Stomach (tissue), 9 donors: ENCODE measurements around the gene SMARCA4. TPM values are rescaled to one million over a fixed set of nuclear protein-coding genes. Genes with fewer than 3 reads are reported as not detected.
"Not testable (repeated sequence)": the region's sequence is repeated elsewhere in the genome, so short reads cannot be mapped to it uniquely, and the experiment has no call there.

ENCODE experiments used
- DNase-seq, 2 donors: peaks; one replicate each; pipeline versions ENCODE4 v3.0.0 to v3.0.0-alpha.2; 2013 to 2019
- H3K27ac ChIP-seq, 5 donors: fragments of 200-600 bp in 4 of 5; sonication (generic) in 4 of 5; one replicate each; pipeline ENCODE4 v1.5.1; 2013 to 2019; ENCODE audit warnings: mild to moderate bottlenecking in 1 of 5, moderate library complexity in 1 of 5
- H3K27me3 ChIP-seq, 3 donors: fragments of 200-600 bp; sonication (generic); one replicate each; pipeline ENCODE4 v1.5.1; 2017 to 2019; ENCODE audit warnings: mixed run types in 1 of 3
- H3K36me3 ChIP-seq, 4 donors: fragments of 200-600 bp; sonication (generic); 1 replicate in 3 of 4; 2 replicates in 1 of 4; pipeline ENCODE4 v1.5.1; 2016 to 2019
- H3K4me1 ChIP-seq, 4 donors: fragments of 200-600 bp; sonication (generic); one replicate each; pipeline ENCODE4 v1.5.1; 2016 to 2019
- H3K4me3 ChIP-seq, 4 donors: fragments of 200-600 bp; sonication (generic) in 3 of 4; one replicate each; pipeline ENCODE4 v1.5.1; 2016 to 2019; ENCODE audit warnings: mild to moderate bottlenecking in 1 of 4
- H3K9me3 ChIP-seq, 4 donors: fragments of 200-600 bp; sonication (generic); one replicate each; pipeline ENCODE4 v1.5.1; 2016 to 2019
- CTCF ChIP-seq, 7 experiments: fragments of 450-650 bp in 4 of 7; fragments of 200-600 bp in 3 of 7; sonication (generic) in 3 of 7; IDR thresholded peaks; one replicate each; pipeline ENCODE4 v1.5.1; 2016 to 2019; ENCODE audit warnings: antibody characterized with exemption in 7 of 7, control low read depth in 2 of 7, mild to moderate bottlenecking in 1 of 7
- EP300 ChIP-seq: sonication (generic); formaldehyde crosslinking; IDR thresholded peaks from one replicate; pipeline ENCODE4 v1.6.1; 2017; ENCODE audit warnings: antibody characterized with exemption
- POLR2A ChIP-seq, 4 donors: fragments of 450-650 bp; IDR thresholded peaks; one replicate each; pipeline ENCODE4 v1.6.1; 2016; ENCODE audit warnings: antibody characterized with exemption in 4 of 4, control low read depth in 2 of 4, mild to moderate bottlenecking in 1 of 4, moderate library complexity in 1 of 4
- POLR2AphosphoS5 ChIP-seq, 3 donors: sonication (generic); formaldehyde crosslinking; IDR thresholded peaks; one replicate each; pipeline ENCODE4 v1.6.1; 2016; ENCODE audit warnings: antibody characterized with exemption in 3 of 3
- WGBS, 5 donors: extraction: QIAGEN DNeasy Blood & Tissue Kit in 3 of 5; methylation state at CpG; one replicate each; pipeline versions ENCODE4 v1.1.5 to v1.1.7; 2013 to 2018; 5-methylcytosine and 5-hydroxymethylcytosine counted together
- intact Hi-C: fragments of 100-400 bp; cut with DNase I; formaldehyde crosslinking; loops from one replicate; pipeline ENCODE4 v1.15.1; 2023; ENCODE audit warnings: low total_unique reads
- polyA plus RNA-seq, 3 donors: library from polyadenylated mRNA; stranded (reverse); fragments of 200-250 nt; gene quantifications; one replicate each; pipeline ENCODE4 v1.2.3, GENCODE V29; 2013
- total RNA-seq, 5 donors: library from RNA; depleted of rRNA; stranded (reverse); fragments of >200 nt; gene quantifications; one replicate each; pipeline versions ENCODE4 v1.1.0 to v1.2.3, GENCODE V29; 2014 to 2016
- donor health status: healthy with polysubstance abuse.
- donor health status: Bipolar disorder and iron deficiency.
- donor health status: healthy.

Gene SMARCA4
- total and polyA plus RNA-seq, 8 donors = 28.6 to 158 (median 60.9) TPM

GRCh38 chr19:10935371-10936059 is 25.3 kb upstream of the SMARCA4 start:
- no peaks in the 10 kb centered on the region for H3K27me3 ChIP-seq
- TF ChIP-seq POLR2A (IDR thresholded peaks at IDR 0.05) = no peak
- no peak for TF ChIP-seq EP300
- TF ChIP-seq POLR2AphosphoS5 (IDR thresholded peaks at IDR 0.05) = no peak
- H3K9me3 ChIP-seq = no peaks in the 10 kb centered on the region
- DNase-seq = no peak
- WGBS, 5 donors = 88 to 93% (median 91%) methylated on average over 9 of the region's 9 CpGs
- no peak overlapping the region for H3K27ac ChIP-seq
- H3K4me1 ChIP-seq = peaks cover 5 to 60% (median 29%) of the 10 kb centered on the region in 4 donors
- H3K4me3 ChIP-seq = no peak overlapping the region
- peaks cover 4 to 27% (median 23%) of the 10 kb centered on the region in 4 donors for H3K36me3 ChIP-seq
- intact Hi-C loops = no loop called here

GRCh38 chr19:10936661-10937084 is 24.2 kb upstream of the SMARCA4 start:
- intact Hi-C loops = no loop called here
- DNase-seq = peak; percentile 41 to 92

GRCh38 chr19:10941649-10942048 is 19.2 kb upstream of the SMARCA4 start:
- H3K36me3 ChIP-seq, DNase-seq, H3K27me3 ChIP-seq, H3K4me3 ChIP-seq, H3K9me3 ChIP-seq, intact Hi-C loops: not testable (repeated sequence)
- H3K27ac ChIP-seq = peak overlapping the region; percentile 61 to 86 (median 80)
- WGBS, 5 donors = 27 to 69% (median 34%) methylated on average over 13 to 14 of the region's 14 CpGs
- H3K4me1 ChIP-seq = peaks cover 10 to 49% (median 29%) of the 10 kb centered on the region in 4 donors

More at GRCh38 chr19:10936661-10937084, 24.2 kb upstream of the SMARCA4 start:
- Histone ChIP-seq H3K27ac (peak overlapping the region in 3 of 5 donors; percentile 39 to 47 (median 43)), H3K27me3 (no peaks in the 10 kb centered on the region), H3K36me3 (peaks cover 0 to 18% (median 15%) of the 10 kb centered on the region in 4 donors), H3K9me3 (no peaks in the 10 kb centered on the region), H3K4me3 (peak overlapping the region in 2 of 4 donors; percentile 9 to 11), H3K4me1 (peaks cover 5 to 61% (median 25%) of the 10 kb centered on the region in 4 donors)
- TF ChIP-seq EP300 (no peak), POLR2AphosphoS5 (IDR thresholded peaks at IDR 0.05) (peak in 1 of 3 donors; percentile 23), CTCF (IDR thresholded peaks at IDR 0.05) (peak in 5 of 7 experiments; percentile 37 to 78 (median 51)), POLR2A (IDR thresholded peaks at IDR 0.05) (no peak)
- WGBS, 5 donors = 1 to 4% (median 3%) methylated on average over 11 of the region's 11 CpGs

GRCh38 chr19:10943412-10943811 is 17.4 kb upstream of the SMARCA4 start:
- H3K4me1 ChIP-seq = peaks cover 6 to 49% (median 22%) of the 10 kb centered on the region in 4 donors
- H3K4me3 ChIP-seq, H3K27ac ChIP-seq, intact Hi-C loops, H3K9me3 ChIP-seq, DNase-seq, H3K27me3 ChIP-seq, H3K36me3 ChIP-seq: not testable (repeated sequence)
- 82 to 93% (median 87%) methylated on average over 4 of the region's 4 CpGs for WGBS, 5 donors

- intact Hi-C loops = no loop called here
- TF ChIP-seq POLR2AphosphoS5 (IDR thresholded peaks at IDR 0.05) (no peak), POLR2A (IDR thresholded peaks at IDR 0.05) (no peak), CTCF (IDR thresholded peaks at IDR 0.05) (no peak), EP300 (no peak)
- Histone ChIP-seq H3K36me3 (no peaks in the 10 kb centered on the region), H3K27ac (no peak overlapping the region), H3K4me1 (peaks cover 6 to 34% (median 15%) of the 10 kb centered on the region in 4 donors), H3K27me3 (no peaks in the 10 kb centered on the region), H3K9me3 (no peaks in the 10 kb centered on the region), H3K4me3 (no peak overlapping the region)
- 88 to 93% (median 92%) methylated on average over 4 of the region's 4 CpGs for WGBS, 5 donors
- no peak for DNase-seq
Measured at GRCh38 chr19:10945264-10945663, 15.6 kb upstream of the SMARCA4 start.
